NB4 (cell line): ENCODE measurements around the gene SCAF1.
A peak's percentile ranks its signal among the peaks of the same experiment; 100 is the strongest.

Experiments
- DNase-seq: peaks from one replicate; pipeline ENCODE4 v3.0.0; 2010; ENCODE audit warnings: low read depth
- H3K4me3 ChIP-seq: one replicate; pipeline ENCODE4 v1.5.1; 2011; ENCODE audit warnings: mild to moderate bottlenecking, low read depth, low read length, moderate library complexity
- CTCF ChIP-seq: IDR thresholded peaks from one replicate; pipeline ENCODE4 v1.5.1; 2012; ENCODE audit warnings: low read depth, low read length
- MYC ChIP-seq: IDR thresholded peaks from 2 replicates; pipeline ENCODE4 v1.6.1; 2011; ENCODE audit warnings: low read depth, low read length
- POLR2A ChIP-seq: IDR thresholded peaks from 2 replicates; pipeline ENCODE4 v1.6.1; 2011; ENCODE audit warnings: mild to moderate bottlenecking; ENCODE audit not compliant: insufficient read length; ENCODE audit errors: extremely low read depth
- TF ChIP-seq, protein P1 (sequence below): IDR thresholded peaks from 2 replicates; pipeline ENCODE4 v1.6.1; 2011; ENCODE audit warnings: low read depth, low read length

Gene SCAF1

DNA sequence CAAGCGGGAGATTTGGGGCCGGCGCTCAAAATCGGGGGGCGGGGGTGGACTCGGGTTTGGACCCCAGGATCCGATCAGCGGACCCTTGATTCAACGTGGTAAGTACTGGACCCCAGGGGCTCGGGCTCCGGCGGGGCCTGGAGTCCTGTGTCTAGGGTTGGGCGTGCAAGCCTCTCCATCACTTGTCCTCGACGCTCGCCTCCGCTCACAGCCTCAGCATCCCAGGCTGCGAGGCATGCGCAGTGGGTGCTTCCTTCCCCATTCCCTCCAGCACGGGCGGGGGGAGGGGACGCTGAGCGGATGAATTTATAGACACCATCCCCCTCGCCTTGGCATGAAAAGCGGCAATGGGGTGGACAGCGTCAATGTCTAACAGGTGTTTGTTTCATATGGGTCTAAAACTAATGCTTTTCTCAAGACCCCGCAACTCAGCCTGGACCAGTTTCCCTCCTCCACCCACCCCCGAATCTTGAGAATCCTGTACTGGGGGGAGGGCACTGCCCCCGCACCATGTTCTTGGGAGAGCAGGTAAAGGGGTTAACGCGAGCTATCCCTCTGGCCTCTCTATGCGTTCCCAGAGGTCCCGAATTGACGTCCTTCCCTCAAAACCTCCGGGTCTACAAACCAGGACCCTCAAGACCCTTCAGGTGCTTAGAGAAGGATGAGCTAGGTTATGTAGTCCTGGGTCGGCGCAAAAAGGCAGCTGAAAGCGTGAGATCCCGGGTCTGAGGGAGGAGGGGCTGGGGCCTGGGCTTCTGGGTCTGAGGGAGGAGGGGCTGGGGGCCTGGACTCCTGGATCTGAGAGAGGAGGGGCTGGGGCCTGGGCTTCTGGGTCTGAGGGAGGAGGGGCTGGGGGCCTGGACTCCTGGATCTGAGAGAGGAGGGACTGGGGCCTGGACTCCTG is 49.5 kb downstream of the SCAF1 start:
- peak; percentile 14 for DNase-seq
- TF ChIP-seq MYC = no peak
- TF ChIP-seq, protein P1, sequence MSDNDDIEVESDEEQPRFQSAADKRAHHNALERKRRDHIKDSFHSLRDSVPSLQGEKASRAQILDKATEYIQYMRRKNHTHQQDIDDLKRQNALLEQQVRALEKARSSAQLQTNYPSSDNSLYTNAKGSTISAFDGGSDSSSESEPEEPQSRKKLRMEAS = no peak
- no peak for TF ChIP-seq POLR2A
- no peak for TF ChIP-seq CTCF
- no peak overlapping the region for H3K4me3 ChIP-seq

DNA sequence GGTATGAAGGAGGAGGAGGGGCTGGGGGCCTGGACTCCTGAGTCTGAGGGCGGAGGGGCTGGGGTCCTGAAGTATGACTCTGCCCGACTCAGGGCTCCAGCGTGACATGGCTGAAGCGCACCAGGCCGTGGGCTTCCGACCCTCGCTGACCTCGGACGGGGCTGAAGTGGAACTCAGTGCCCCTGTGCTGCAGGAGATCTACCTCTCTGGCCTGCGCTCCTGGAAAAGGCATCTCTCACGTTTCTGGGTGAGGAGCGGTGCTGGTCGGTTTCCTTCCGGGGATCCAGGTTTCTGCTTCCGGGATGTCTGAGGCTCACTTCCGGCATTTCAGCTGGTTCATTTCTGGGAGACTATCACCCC is 50.1 kb downstream of the SCAF1 start:
- no peak overlapping the region for H3K4me3 ChIP-seq
- DNase-seq = no peak
- TF ChIP-seq CTCF = no peak
- TF ChIP-seq POLR2A = no peak
- TF ChIP-seq, protein P1 = no peak
- no peak for TF ChIP-seq MYC

GRCh38 chr19:49696115-49696514 is 54.1 kb downstream of the SCAF1 start:
- no peak overlapping the region for H3K4me3 ChIP-seq
- TF ChIP-seq CTCF (no peak), POLR2A (no peak), MYC (no peak)
- TF ChIP-seq, protein P1 = no peak
- DNase-seq = no peak

- no peak overlapping the region for H3K4me3 ChIP-seq
- no peak for DNase-seq
- TF ChIP-seq, protein P1 = no peak
- TF ChIP-seq MYC (no peak), CTCF (no peak), POLR2A (no peak)
Observed at GRCh38 chr19:49696865-49697264, 54.9 kb downstream of the SCAF1 start.

DNA sequence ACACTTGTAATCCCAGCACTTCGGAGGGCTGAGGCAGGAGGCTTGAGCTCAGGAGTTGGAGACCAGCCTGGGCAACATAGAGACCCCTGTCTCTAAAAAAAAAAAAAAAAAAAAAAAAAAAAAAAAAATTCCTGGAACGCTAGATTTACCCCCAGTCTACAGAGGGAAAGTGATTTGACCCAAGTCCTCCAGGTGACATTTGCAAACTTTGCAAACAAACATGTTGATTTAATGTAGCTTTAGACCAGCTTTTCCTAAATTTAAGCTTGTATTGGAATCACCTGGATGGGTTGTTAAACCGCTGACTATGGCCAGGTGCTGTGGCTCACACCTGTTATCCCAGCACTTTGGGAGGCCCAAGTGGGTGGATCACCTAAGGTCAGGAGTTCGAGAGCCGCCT is 57.4 kb downstream of the SCAF1 start:
- no peak for DNase-seq
- TF ChIP-seq POLR2A = no peak
- no peak for TF ChIP-seq MYC
- TF ChIP-seq, protein P1 = no peak
- TF ChIP-seq CTCF = no peak
- H3K4me3 ChIP-seq = no peak overlapping the region

- no peak for DNase-seq
- TF ChIP-seq, protein P1 = no peak
- TF ChIP-seq POLR2A (no peak), CTCF (no peak), MYC (no peak)
- no peak overlapping the region for H3K4me3 ChIP-seq
Observed at GRCh38 chr19:49700563-49700962, 58.6 kb downstream of the SCAF1 start.
